Measurements from ENCODE around the gene GNGT2.
"Not testable (repeated sequence)": the region's sequence is repeated elsewhere in the genome, so short reads cannot be mapped to it uniquely, and the experiment has no call there.

Gene GNGT2

GRCh38 chr17:49201481-49201927 lies 8.9 kb downstream of the GNGT2 start:
- no peak for DNase-seq

- DNase-seq = no peak
Measured at GRCh38 chr17:49200423-49201083, 9.8 kb downstream of the GNGT2 start.

- DNase-seq = no peak
Measured at GRCh38 chr17:49198211-49198610, 12.2 kb downstream of the GNGT2 start.

- DNase-seq = no peak
Measured at GRCh38 chr17:49197346-49197998, 12.9 kb downstream of the GNGT2 start.

GRCh38 chr17:49196520-49196919 lies 13.9 kb downstream of the GNGT2 start:
- no peak for DNase-seq

GRCh38 chr17:49195751-49196150 lies 14.6 kb downstream of the GNGT2 start:
- DNase-seq = no peak

GRCh38 chr17:49194297-49194607 lies 16.1 kb downstream of the GNGT2 start:
- no peak for DNase-seq

GRCh38 chr17:49193513-49194296 lies 16.7 kb downstream of the GNGT2 start:
- DNase-seq = no peak

- peak; percentile 87 for DNase-seq
Measured at GRCh38 chr17:49191917-49192741, 18.2 kb downstream of the GNGT2 start.

GRCh38 chr17:49191409-49191916 lies 18.9 kb downstream of the GNGT2 start:
- DNase-seq = no peak

GRCh38 chr17:49190932-49191331 lies 19.4 kb downstream of the GNGT2 start:
- no peak for DNase-seq

- DNase-seq = no peak
Measured at GRCh38 chr17:49187301-49187700, 23.1 kb downstream of the GNGT2 start.

- DNase-seq = not testable (repeated sequence)
Measured at GRCh38 chr17:49185381-49185780, 25.0 kb downstream of the GNGT2 start.

- DNase-seq = not testable (repeated sequence)
Measured at GRCh38 chr17:49184522-49184921, 25.9 kb downstream of the GNGT2 start.

GRCh38 chr17:49183801-49184200 lies 26.6 kb downstream of the GNGT2 start:
- no peak for DNase-seq

- no peak for DNase-seq
Measured at GRCh38 chr17:49183341-49183740, 27.0 kb downstream of the GNGT2 start.

- no peak for DNase-seq
Measured at GRCh38 chr17:49180998-49181635, 29.3 kb downstream of the GNGT2 start.

GRCh38 chr17:49180303-49180702 lies 30.1 kb downstream of the GNGT2 start:
- peak; percentile 48 for DNase-seq

- not testable (repeated sequence) for DNase-seq
Measured at GRCh38 chr17:49175978-49176377, 34.4 kb downstream of the GNGT2 start.

- DNase-seq = not testable (repeated sequence)
Measured at GRCh38 chr17:49170711-49171110, 39.7 kb downstream of the GNGT2 start.

- DNase-seq = no peak
Measured at GRCh38 chr17:49170216-49170615, 40.2 kb downstream of the GNGT2 start.

GRCh38 chr17:49168706-49169105 lies 41.7 kb downstream of the GNGT2 start:
- DNase-seq = no peak

Measured in activated effector memory CD4-positive, alpha-beta T cell treated with Interleukin-2 at 50 U/mL for 16 hours (primary cell).